Measurements from ENCODE around the gene SYNE1.

The SYNE1 gene

DNA sequence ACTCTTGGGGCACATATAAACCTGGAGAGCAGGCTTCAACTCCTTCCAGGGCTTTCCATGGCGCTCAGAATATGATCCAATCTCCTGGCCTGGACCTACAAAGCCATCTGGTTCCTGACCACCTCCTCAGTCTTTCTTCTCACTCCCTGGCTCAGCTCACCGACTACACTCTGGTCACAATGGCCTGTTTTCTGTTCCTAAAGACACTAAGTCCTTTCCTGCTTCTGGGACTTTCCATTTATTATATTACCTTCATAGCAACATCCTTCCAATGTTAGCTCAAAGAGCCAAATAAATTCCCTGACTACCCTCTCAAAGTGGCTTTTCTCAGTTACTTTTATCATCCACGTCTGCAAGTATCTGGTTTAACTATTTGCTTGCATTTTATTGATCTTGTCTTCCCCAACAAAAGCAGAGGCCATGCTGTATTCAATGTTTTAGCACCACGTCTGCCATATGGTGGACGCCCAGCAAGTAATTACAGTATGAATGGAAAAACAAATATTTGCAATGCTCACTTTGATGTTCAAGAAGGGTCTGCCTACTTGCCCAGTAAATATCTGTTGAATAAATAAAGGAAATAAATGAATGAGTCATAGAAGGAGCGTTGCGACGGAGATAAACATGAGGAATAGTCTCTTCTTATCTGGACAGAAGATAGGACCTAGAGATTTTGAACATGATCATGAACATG, 501.3 kb downstream of the SYNE1 start:
- no peak for DNase-seq (ENCODE audit: low read depth)

DNA sequence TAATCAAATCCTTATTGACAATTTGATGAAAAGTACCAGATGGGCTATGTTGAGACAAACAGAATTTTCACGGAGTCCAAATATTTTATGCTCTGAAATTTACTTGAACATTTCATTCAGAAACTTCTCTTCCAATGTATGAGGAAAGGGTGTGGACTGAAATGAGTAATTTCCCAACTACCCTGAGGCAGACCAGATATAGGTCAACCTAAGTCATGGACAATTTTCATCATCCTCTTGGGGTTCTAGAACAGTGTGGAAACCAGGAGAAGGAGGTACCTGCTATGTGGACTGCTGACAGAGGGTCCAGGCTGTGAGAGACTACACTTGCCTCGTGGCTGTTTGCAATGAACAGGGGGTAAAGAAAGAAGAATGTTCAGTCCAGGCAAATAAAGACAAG, 506.7 kb downstream of the SYNE1 start:
- DNase-seq (ENCODE audit: low read depth), result no peak

DNA sequence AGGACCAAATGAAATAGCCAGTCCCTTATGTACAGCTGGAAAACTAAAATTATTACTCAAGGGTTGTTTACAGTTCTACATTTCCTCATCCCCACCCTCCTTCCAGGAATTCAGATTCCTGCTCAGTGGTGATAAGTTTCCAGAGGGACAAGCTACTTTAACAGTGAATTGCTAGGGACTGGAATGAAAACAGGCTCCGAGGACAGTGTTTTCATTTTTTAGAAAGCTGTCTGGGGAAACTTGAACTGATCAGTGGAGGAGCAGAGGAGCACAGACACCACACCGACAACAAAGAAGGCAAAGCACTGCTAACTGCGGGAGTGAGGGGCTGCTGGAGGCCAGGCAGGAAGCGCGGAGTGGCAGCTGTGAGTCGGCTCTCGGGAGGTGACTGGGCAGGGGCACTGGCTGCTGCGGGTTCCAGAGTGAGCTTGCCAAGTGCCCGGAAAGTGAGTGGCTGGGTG, 507.4 kb downstream of the SYNE1 start:
- DNase-seq (ENCODE audit: low read depth), result no peak

- no peak for DNase-seq (ENCODE audit: low read depth)
These were observed 509.6 kb downstream of the SYNE1 start for GRCh38 chr6:152127432-152128165.

DNA sequence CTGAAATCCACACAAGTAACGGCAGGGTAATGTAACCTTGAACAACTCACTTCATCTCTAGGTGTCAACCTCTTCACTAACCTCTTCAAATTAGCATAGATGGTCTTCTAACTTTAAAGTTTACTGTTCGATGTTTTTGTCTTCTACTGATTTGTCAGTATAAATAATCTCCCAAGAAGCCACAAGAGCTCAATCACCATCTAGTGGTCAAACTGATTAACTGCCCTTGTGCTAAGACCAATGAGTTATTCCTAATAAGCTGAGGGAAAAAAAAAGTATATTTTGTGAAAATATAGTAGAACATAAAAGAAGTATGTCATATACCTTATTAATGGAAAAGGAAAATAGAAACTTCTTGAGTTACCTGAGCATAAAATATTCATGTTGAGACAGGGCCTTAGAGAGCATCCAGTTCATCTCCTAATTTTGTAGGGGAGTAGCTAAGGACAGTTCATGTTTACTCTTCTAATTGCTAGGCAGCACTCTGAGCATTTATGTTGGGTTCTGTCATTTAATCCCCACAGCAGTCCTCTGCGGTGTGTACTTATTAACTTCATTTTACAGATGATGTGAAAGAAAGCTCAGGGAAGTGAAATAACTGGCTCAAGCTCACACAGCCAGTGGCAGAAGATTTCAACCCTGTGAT, 512.6 kb downstream of the SYNE1 start:
- no peak for DNase-seq (ENCODE audit: low read depth)

GRCh38 chr6:152123076-152123475, 514.1 kb downstream of the SYNE1 start:
- DNase-seq (ENCODE audit: low read depth), result no peak

- no peak for DNase-seq (ENCODE audit: low read depth)
These were observed 514.7 kb downstream of the SYNE1 start for GRCh38 chr6:152122434-152122833.

- no peak for DNase-seq (ENCODE audit: low read depth)
These were observed 515.3 kb downstream of the SYNE1 start for GRCh38 chr6:152121910-152122309.

- DNase-seq (ENCODE audit: low read depth), result no peak
These were observed 517.3 kb downstream of the SYNE1 start for GRCh38 chr6:152119831-152120230.

DNA sequence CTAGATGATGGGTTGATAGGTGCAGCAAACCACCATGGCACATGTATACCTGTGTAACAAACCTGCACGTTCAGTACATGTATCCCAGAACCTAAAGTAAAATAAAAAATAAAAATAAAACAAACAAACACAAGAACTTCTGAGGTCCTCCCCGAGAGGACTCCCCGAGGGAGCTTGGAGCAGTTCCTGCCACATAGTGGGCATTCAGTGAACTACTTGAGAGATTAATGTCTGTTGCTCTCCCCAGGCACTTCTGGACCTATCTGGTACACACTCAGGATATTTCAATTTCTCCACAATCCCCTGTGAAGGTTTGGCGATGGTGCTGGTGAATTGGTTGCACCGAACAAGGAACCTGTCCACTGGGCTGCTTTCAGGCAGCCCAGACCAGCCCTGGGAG, 518.5 kb downstream of the SYNE1 start:
- DNase-seq (ENCODE audit: low read depth), result no peak

DNA sequence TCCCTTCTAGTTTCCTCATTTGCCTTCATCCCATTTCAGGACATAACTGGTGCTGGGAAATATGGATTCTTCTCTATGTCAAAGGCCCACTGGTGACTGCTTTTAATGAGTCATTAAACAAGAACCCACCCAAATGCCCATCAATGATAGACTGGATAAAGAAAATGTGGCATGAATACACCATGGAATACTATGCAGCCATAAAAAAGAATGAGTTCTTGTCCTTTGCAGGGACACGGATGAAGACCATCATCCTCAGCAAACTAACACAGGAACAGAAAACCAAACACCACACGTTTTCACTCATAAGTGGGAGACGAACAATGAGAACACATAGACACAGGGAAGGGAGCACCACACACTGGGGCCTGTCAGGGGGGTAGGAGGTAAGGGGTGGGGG, 518.9 kb downstream of the SYNE1 start:
- DNase-seq (ENCODE audit: low read depth), result no peak

- DNase-seq (ENCODE audit: low read depth), result no peak
These were observed 519.7 kb downstream of the SYNE1 start for GRCh38 chr6:152117156-152118133.

DNA sequence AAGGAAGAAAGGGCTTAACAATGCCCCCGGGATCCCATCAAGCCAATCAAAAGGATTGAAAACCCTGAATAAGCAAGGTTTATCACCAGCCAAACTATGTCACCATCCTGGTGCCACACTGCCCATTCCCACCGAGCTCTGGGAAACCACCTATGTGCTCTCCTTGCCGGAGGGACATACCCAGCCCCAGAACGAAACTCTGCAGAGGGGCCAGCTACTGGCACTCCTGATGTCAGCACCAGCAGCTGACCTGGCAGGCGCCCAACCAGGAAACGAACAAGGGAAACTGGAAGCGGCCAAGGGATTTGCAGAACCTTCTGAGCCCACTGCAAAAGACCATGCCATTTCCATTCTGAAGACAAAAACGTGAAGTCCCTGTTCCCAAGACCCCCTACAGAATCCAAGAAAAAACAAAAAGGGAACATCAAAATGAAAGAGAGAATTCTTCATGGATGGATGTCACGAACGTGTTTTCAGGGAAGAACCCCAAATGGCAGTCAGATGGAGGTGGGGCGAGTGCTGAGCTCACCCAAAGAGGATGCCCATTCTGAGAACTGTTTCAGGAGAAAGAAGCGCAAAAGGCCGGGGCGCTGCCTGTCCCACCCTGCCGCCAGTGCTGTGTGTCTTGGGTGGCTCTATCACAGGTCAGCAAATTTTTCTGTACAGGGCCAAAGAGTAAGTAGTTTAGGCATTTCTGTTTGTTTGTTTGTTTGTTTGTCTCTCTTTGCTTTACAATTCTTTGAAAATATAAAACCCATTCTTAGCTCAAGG, 524.5 kb downstream of the SYNE1 start:
- no peak for DNase-seq (ENCODE audit: low read depth)

DNA sequence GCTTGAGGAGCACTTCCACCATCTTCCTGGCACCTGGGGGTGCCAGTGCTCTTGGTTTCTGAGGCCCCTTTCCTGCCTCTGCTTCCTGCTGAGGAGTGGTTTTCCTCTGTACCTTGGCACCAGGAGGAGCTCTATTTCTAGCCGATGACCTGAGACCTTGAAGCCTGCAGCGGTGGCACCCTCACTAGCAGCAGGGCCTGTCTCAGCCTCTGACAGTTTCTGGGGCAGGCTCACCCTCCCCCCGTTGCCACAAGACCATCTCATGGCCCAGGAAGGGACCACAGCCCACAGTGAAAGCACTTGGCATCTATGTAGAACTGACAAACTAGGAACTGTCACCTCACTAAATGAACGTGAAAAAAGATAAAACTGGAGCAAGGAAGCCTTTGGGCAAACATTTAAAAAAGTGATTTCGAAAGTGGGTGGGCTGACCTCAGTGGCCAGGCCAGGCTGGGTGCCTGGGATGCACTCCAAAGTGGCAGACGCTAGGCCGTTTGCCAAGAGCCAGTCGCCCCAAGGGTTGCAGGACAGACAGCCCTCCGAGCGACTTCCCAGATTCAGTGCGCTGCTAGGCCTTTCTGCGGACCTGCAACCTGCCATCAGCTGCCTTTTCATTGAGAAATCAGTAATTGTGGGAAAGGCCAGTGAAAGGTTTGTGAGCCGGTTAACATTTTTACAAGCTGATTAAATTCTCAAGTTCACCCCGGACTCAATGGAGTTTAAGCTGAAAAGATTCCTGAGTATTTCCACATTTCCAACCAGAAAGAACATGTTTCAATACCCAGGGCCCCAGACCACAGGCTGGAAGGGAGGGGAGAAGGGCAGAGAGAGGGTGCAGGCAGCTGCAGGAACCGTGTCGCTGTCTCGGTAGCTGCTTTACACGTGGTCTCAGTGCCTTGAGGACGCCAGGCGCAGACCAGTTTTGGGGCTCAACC, 526.0 kb downstream of the SYNE1 start:
- no peak for DNase-seq (ENCODE audit: low read depth)

DNA sequence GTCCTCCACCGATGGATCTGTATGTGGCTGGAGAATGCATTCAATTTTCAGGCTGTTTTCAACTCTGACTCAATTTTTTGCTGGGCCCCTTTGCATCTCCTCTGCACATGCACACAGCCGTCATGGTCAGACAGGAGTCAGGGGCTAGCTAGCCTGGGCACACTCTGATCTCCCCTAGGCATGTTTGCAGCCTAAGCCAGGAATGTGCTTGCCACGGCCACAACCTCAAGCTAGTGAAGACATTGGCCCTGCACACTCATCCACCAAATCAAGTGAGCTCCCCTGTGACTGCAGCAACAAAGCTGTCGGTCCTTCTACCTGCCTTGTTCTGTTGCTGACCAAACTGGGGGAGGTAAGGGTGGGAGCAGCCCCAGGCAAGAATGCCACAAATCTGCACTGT, 529.2 kb downstream of the SYNE1 start:
- DNase-seq (ENCODE audit: low read depth), result no peak

DNA sequence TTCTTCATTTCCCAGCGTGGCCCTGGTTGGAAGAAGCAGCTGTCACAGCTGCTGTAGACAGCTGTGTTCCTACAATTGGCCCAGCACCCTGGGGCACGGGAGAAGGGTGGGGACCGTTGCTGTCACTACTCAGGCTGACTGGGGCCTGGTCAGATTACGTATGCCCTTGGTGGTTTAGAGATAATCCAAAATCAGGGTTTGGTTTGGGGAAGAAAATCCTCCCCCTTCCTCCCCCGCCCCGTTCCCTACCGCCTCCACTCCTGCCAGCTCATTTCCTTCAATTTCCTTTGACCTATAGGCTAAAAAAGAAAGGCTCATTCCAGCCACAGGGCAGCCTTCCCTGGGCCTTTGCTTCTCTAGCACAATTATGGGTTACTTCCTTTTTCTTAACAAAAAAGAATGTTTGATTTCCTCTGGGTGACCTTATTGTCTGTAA, 537.0 kb downstream of the SYNE1 start:
- no peak for DNase-seq (ENCODE audit: low read depth)

DNA sequence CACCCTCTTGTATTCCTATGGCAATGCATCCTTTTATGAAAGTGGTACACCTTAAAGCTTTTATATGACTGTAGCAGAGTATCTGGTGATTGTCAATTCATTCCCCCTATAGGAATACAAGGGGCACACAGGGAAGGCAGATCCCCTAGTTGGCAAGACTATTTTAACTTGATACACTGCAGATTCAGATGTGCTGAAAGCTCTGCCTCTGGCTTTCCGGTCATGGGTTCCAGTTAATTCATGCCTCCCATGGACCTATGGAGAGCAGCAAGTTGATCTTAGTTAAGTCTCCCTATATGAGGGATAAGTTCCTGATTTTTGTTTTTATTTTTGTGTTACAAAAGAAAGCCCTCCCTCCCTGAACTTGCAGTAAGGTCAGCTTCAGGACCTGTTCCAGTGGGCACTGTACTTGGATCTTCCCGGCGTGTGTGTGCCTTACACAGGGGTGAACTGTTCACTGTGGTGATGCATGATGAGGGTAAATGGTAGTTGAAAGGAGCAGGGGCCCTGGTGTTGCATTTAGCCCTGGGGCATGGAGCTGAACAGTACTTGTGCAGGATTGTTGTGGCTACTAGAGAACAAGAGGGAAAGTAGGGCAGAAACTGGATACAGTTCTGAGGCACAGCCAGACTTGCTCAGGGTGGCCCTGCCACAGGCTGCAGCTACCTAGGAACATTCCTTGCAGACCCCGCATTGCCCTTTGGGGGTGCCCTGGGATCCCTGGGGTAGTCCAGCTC, 537.5 kb downstream of the SYNE1 start:
- DNase-seq (ENCODE audit: low read depth), result no peak

DNA sequence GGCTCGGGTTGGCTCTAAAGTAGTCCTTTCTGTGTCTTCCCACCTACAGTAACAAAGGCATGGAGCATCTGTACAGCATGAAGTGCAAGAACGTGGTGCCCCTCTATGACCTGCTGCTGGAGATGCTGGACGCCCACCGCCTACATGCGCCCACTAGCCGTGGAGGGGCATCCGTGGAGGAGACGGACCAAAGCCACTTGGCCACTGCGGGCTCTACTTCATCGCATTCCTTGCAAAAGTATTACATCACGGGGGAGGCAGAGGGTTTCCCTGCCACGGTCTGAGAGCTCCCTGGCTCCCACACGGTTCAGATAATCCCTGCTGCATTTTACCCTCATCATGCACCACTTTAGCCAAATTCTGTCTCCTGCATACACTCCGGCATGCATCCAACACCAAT, 538.5 kb downstream of the SYNE1 start:
- DNase-seq (ENCODE audit: low read depth), result no peak

DNA sequence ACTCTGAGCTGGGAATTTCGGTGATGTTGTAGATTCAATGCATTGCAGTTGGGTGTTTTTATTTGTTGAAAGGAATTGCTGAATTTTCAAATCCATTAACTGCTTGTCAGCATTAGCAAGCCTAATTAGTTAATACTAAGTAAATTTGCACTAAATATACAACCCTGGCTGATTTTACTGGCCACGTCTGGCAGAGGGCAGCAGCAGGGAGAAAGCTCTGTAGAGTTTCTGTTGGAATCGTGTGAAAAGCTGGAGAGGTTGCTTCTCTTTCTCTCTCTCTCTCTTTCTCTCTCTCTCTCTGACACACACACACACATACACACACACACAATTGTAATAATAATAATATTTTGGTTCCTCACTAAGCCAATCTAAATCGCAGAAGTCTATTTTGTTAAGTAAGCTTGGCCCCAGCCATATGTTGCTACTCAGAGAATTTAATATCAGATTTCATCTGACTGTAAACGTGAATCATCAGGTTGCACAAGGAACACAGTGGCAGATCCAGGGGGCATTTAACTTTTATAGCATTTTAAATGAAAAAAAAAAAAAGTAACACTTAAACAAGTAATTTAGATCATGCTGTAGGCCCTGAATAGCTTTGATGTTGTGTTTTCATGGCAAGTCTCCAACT, 540.2 kb downstream of the SYNE1 start:
- no peak for DNase-seq (ENCODE audit: low read depth)

Data from stimulated activated CD4-positive, alpha-beta T cell treated with anti-CD3 and anti-CD28 coated beads, Interleukin-2, amount 100 ng/mL, for 4 hours (primary cell).